DND-41 (cell line): ENCODE measurements around the gene PTPRN2.

Experiments
- ATAC-seq: fragments of 200-7000 bp; cut with Tn5 transposase; 3 replicates; pipeline ENCODE4 v1.9.1; 2021; ENCODE audit warnings: low read depth; ENCODE audit not compliant: insufficient read depth
- DNase-seq: peaks from one replicate; pipeline ENCODE4 v3.0.0-alpha.2; 2020
- H2AFZ ChIP-seq: 2 replicates; pipeline ENCODE4 v1.6.0; 2012; ENCODE audit warnings: low read depth, low read length
- H3K27ac ChIP-seq: 2 replicates; pipeline ENCODE4 v1.5.1; 2012; ENCODE audit warnings: low read length, inconsistent platforms
- H3K27me3 ChIP-seq: fragments of 200-600 bp; sonication (generic); 2 replicates; pipeline ENCODE4 v1.6.0; 2012; ENCODE audit warnings: low read length, mild to moderate bottlenecking, inconsistent platforms; ENCODE audit not compliant: insufficient read depth, poor library complexity
- H3K36me3 ChIP-seq: 2 replicates; pipeline ENCODE4 v1.5.1; 2012; ENCODE audit warnings: low read length, inconsistent platforms; ENCODE audit not compliant: insufficient read depth
- H3K4me1 ChIP-seq: 2 replicates; pipeline ENCODE4 v1.5.1; 2012; ENCODE audit warnings: mild to moderate bottlenecking, low read length; ENCODE audit not compliant: insufficient read depth
- H3K4me2 ChIP-seq: 2 replicates; pipeline ENCODE4 v1.6.0; 2012; ENCODE audit warnings: mild to moderate bottlenecking, moderate library complexity, low read length, inconsistent platforms; ENCODE audit not compliant: insufficient read depth
- H3K4me3 ChIP-seq, 2 experiments: fragments of 200-600 bp in 1 of 2; shearing (Covaris generic) in 1 of 2; 2 replicates each; pipeline ENCODE4 v1.5.1; 2012 to 2016; ENCODE audit warnings: inconsistent platforms in 2 of 2, low read length in 2 of 2, mild to moderate bottlenecking in 2 of 2, low read depth in 1 of 2, moderate library complexity in 1 of 2
- H3K79me2 ChIP-seq: 2 replicates; pipeline ENCODE4 v1.6.0; 2012; ENCODE audit warnings: low read length, inconsistent platforms; ENCODE audit not compliant: insufficient read depth
- H3K9ac ChIP-seq: 2 replicates; pipeline ENCODE4 v1.6.0; 2012; ENCODE audit warnings: low read depth, mild to moderate bottlenecking, inconsistent platforms, low read length, moderate library complexity
- H3K9me3 ChIP-seq: 2 replicates; pipeline ENCODE4 v1.5.1; 2012; ENCODE audit warnings: low read length, moderate library complexity, mild to moderate bottlenecking, inconsistent platforms; ENCODE audit not compliant: insufficient read depth, severe bottlenecking
- H4K20me1 ChIP-seq: 2 replicates; pipeline ENCODE4 v1.6.0; 2012; ENCODE audit warnings: low read length; ENCODE audit not compliant: insufficient read depth
- CTCF ChIP-seq: IDR thresholded peaks from 2 replicates; pipeline ENCODE4 v1.5.1; 2012; ENCODE audit warnings: borderline replicate concordance, low read length, moderate library complexity, mild to moderate bottlenecking; ENCODE audit not compliant: poor library complexity, severe bottlenecking; ENCODE audit errors: extremely low read depth
- EZH2 ChIP-seq: IDR thresholded peaks from 3 replicates; pipeline ENCODE4 v1.6.1; 2012; ENCODE audit warnings: borderline replicate concordance, low read depth, mild to moderate bottlenecking, moderate library complexity, low read length, inconsistent platforms; ENCODE audit not compliant: severe bottlenecking

Gene PTPRN2

GRCh38 chr7:157495594-157495993, 1092.0 kb downstream of the PTPRN2 start:
- Histone ChIP-seq H3K4me1 (peaks cover 8% of the 10 kb centered on the region), H3K4me2 (no peak overlapping the region), H3K27me3 (no peaks in the 10 kb centered on the region), H3K9ac (no peak overlapping the region), H3K36me3 (no peaks in the 10 kb centered on the region), H3K79me2 (no peaks in the 10 kb centered on the region), H3K4me3 (no peak overlapping the region), H3K9me3 (peaks cover 5% of the 10 kb centered on the region), H2AFZ (no peak overlapping the region), H4K20me1 (no peaks in the 10 kb centered on the region), H3K27ac (no peak overlapping the region)
- ATAC-seq = no peak
- DNase-seq = no peak
- no peak for TF ChIP-seq CTCF
- no peak for TF ChIP-seq EZH2

- no peak for DNase-seq
- H3K27ac ChIP-seq = no peak overlapping the region
- H3K4me3 ChIP-seq = no peak overlapping the region
- no peaks in the 10 kb centered on the region for H3K36me3 ChIP-seq
- no peaks in the 10 kb centered on the region for H3K79me2 ChIP-seq
- H3K9me3 ChIP-seq = peaks cover 5% of the 10 kb centered on the region
- H3K4me1 ChIP-seq = peaks cover 12% of the 10 kb centered on the region
- no peak overlapping the region for H2AFZ ChIP-seq
- H3K4me2 ChIP-seq = no peak overlapping the region
- H3K9ac ChIP-seq = no peak overlapping the region
- no peak for ATAC-seq
- H3K27me3 ChIP-seq = no peaks in the 10 kb centered on the region
- TF ChIP-seq EZH2 = no peak
- no peak for TF ChIP-seq CTCF
- no peaks in the 10 kb centered on the region for H4K20me1 ChIP-seq
Observed at GRCh38 chr7:157495177-157495553, 1092.5 kb downstream of the PTPRN2 start.

GRCh38 chr7:157494506-157495176, 1093.0 kb downstream of the PTPRN2 start:
- Histone ChIP-seq H3K36me3 (no peaks in the 10 kb centered on the region), H3K9me3 (peaks cover 5% of the 10 kb centered on the region), H3K27ac (no peak overlapping the region), H3K4me2 (no peak overlapping the region), H3K27me3 (no peaks in the 10 kb centered on the region), H3K4me1 (peaks cover 17% of the 10 kb centered on the region), H3K4me3 (no peak overlapping the region), H2AFZ (no peak overlapping the region), H3K9ac (no peak overlapping the region), H4K20me1 (no peaks in the 10 kb centered on the region), H3K79me2 (no peaks in the 10 kb centered on the region)
- no peak for DNase-seq
- no peak for ATAC-seq
- TF ChIP-seq CTCF (no peak), EZH2 (no peak)

GRCh38 chr7:157493776-157494175, 1093.8 kb downstream of the PTPRN2 start:
- no peak overlapping the region for H2AFZ ChIP-seq
- no peak overlapping the region for H3K4me2 ChIP-seq
- peaks cover 5% of the 10 kb centered on the region for H3K9me3 ChIP-seq
- no peaks in the 10 kb centered on the region for H3K36me3 ChIP-seq
- no peak overlapping the region for H3K4me3 ChIP-seq
- no peaks in the 10 kb centered on the region for H3K27me3 ChIP-seq
- H3K79me2 ChIP-seq = no peaks in the 10 kb centered on the region
- no peak for ATAC-seq
- no peaks in the 10 kb centered on the region for H4K20me1 ChIP-seq
- no peak for DNase-seq
- no peak overlapping the region for H3K9ac ChIP-seq
- TF ChIP-seq CTCF = no peak
- no peak for TF ChIP-seq EZH2
- peaks cover 19% of the 10 kb centered on the region for H3K4me1 ChIP-seq
- no peak overlapping the region for H3K27ac ChIP-seq
